Measurements from ENCODE around the gene SDK1.

The SDK1 gene

GRCh38 chr7:4078580-4078979 lies 777.5 kb downstream of the SDK1 start:
- Histone ChIP-seq H3K14ac (ENCODE audit: low read length) (no peak overlapping the region), H3K4me2 (ENCODE audit: insufficient read depth, low read length, poor library complexity, severe bottlenecking) (no peak overlapping the region), H2BK120ac (ENCODE audit: low read depth, low read length) (no peak overlapping the region), H2AK5ac (ENCODE audit: low read depth, low read length) (peak overlapping the region; percentile 13), H3K9me3 (replicated peaks in 1 of 2; ENCODE audit: control insufficient read depth in 2 of 2, insufficient read depth in 1 of 2, low read depth in 1 of 2, low read length in 2 of 2) (peaks cover 0 to 9% of the 10 kb centered on the region in 2 donors), H2BK12ac (ENCODE audit: low read length) (no peak overlapping the region), H4K8ac (ENCODE audit: low read depth, low read length) (no peak overlapping the region), H3K4ac (ENCODE audit: low read length) (no peak overlapping the region), H3K79me1 (ENCODE audit: low read depth, low read length) (no peaks in the 10 kb centered on the region), H3K23ac (ENCODE audit: low read depth, low read length, poor library complexity) (no peak overlapping the region), H3K27ac (replicated peaks; ENCODE audit: low read length) (no peak overlapping the region), H3K18ac (ENCODE audit: low read length) (no peak overlapping the region), H3K4me3 (ENCODE audit: low read length in 2 of 2) (no peak overlapping the region), H3K9ac (ENCODE audit: low read depth, low read length, poor library complexity) (no peak overlapping the region), H2BK15ac (ENCODE audit: low read length) (no peak overlapping the region), H2AFZ (ENCODE audit: low read length) (no peak overlapping the region), H3K4me1 (ENCODE audit: control insufficient read depth in 2 of 2, insufficient read depth in 1 of 2, low read depth in 1 of 2, low read length in 2 of 2) (no peaks in the 10 kb centered on the region), H3K36me3 (replicated peaks in 1 of 2; ENCODE audit: control insufficient read depth in 2 of 2, insufficient read depth in 2 of 2, low read length in 2 of 2) (peaks cover 0 to 6% of the 10 kb centered on the region in 2 donors), H2BK5ac (ENCODE audit: low read length) (no peak overlapping the region), H4K91ac (ENCODE audit: low read depth, low read length, poor library complexity) (no peak overlapping the region), H3K27me3 (ENCODE audit: control insufficient read depth in 3 of 3, insufficient read depth in 3 of 3, low read depth in 1 of 3, low read length in 3 of 3) (no peaks in the 10 kb centered on the region)
- no peak for DNase-seq (ENCODE audit: low spot score)
- no CpG with 5 or more reads among the region's 13 CpGs for WGBS, 2 donors (ENCODE audit: extremely low coverage in 2 of 2, insufficient read length in 2 of 2, insufficient replicate concordance in 1 of 2)

DNA sequence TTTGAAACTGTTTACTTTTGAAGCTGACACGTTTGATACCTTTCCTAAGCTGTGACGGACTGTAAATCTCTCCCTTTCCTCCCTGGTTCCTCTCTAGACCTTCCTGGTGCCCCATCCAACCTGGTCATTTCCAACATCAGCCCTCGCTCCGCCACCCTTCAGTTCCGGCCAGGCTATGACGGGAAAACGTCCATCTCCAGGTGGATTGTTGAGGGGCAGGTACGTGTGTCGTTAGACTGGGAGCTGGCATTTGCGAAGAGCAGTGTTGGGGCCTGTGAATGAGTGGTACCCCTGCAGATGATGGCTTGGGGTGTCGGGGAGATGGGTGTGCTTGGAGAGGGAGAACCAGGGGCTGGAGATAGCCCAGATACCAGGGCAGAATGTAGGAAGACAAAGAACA lies 778.3 kb downstream of the SDK1 start:
- H3K9ac ChIP-seq (ENCODE audit: low read depth, low read length, poor library complexity): no peak overlapping the region
- DNase-seq (ENCODE audit: low spot score): no peak
- H3K4ac ChIP-seq (ENCODE audit: low read length): no peak overlapping the region
- H3K9me3 ChIP-seq (replicated peaks in 1 of 2; ENCODE audit: control insufficient read depth in 2 of 2, insufficient read depth in 1 of 2, low read depth in 1 of 2, low read length in 2 of 2): peaks cover 0 to 9% of the 10 kb centered on the region in 2 donors
- no peak overlapping the region for H2BK5ac ChIP-seq (ENCODE audit: low read length)
- H3K23ac ChIP-seq (ENCODE audit: low read depth, low read length, poor library complexity): no peak overlapping the region
- no peaks in the 10 kb centered on the region for H3K79me1 ChIP-seq (ENCODE audit: low read depth, low read length)
- H2AFZ ChIP-seq (ENCODE audit: low read length): no peak overlapping the region
- H3K27ac ChIP-seq (replicated peaks; ENCODE audit: low read length): no peak overlapping the region
- H3K18ac ChIP-seq (ENCODE audit: low read length): no peak overlapping the region
- peaks cover 0 to 6% of the 10 kb centered on the region in 2 donors for H3K36me3 ChIP-seq (replicated peaks in 1 of 2; ENCODE audit: control insufficient read depth in 2 of 2, insufficient read depth in 2 of 2, low read length in 2 of 2)
- no peak overlapping the region for H3K14ac ChIP-seq (ENCODE audit: low read length)
- no peak overlapping the region for H3K4me2 ChIP-seq (ENCODE audit: insufficient read depth, low read length, poor library complexity, severe bottlenecking)
- no peaks in the 10 kb centered on the region for H3K4me1 ChIP-seq (ENCODE audit: control insufficient read depth in 2 of 2, insufficient read depth in 1 of 2, low read depth in 1 of 2, low read length in 2 of 2)
- no peak overlapping the region for H4K91ac ChIP-seq (ENCODE audit: low read depth, low read length, poor library complexity)
- no peak overlapping the region for H2BK120ac ChIP-seq (ENCODE audit: low read depth, low read length)
- no peaks in the 10 kb centered on the region for H3K27me3 ChIP-seq (ENCODE audit: control insufficient read depth in 3 of 3, insufficient read depth in 3 of 3, low read depth in 1 of 3, low read length in 3 of 3)
- H2AK5ac ChIP-seq (ENCODE audit: low read depth, low read length): no peak overlapping the region
- no peak overlapping the region for H4K8ac ChIP-seq (ENCODE audit: low read depth, low read length)
- no CpG with 5 or more reads among the region's 11 CpGs for WGBS, 2 donors (ENCODE audit: extremely low coverage in 2 of 2, insufficient read length in 2 of 2, insufficient replicate concordance in 1 of 2)
- H3K4me3 ChIP-seq (ENCODE audit: low read length in 2 of 2): peak overlapping the region in 1 of 2 donors; percentile 2
- H2BK15ac ChIP-seq (ENCODE audit: low read length): no peak overlapping the region
- no peak overlapping the region for H2BK12ac ChIP-seq (ENCODE audit: low read length)

DNA sequence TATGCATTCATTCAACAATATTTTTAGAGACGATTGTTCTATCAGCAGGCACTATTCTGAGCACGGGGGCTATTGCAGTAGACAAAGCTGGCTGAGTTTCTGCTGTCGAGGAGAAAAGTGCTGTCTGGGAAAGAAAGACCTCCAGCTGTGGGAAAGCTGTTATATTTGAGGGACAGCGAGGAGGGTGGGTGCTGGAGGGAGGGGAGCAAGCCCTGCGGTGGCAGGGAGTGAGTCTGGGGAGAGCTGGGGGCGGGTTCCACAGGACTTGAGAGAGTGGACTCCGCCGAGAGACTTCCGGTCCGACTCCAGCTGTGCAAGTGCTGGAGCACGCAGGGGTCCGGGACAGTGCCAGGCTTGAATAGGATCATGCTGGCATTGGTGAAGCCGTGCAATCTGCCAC lies 778.9 kb downstream of the SDK1 start:
- no peak overlapping the region for H3K9ac ChIP-seq (ENCODE audit: low read depth, low read length, poor library complexity)
- no peaks in the 10 kb centered on the region for H3K4me1 ChIP-seq (ENCODE audit: control insufficient read depth in 2 of 2, insufficient read depth in 1 of 2, low read depth in 1 of 2, low read length in 2 of 2)
- no peak overlapping the region for H3K23ac ChIP-seq (ENCODE audit: low read depth, low read length, poor library complexity)
- no peak overlapping the region for H3K4me3 ChIP-seq (ENCODE audit: low read length in 2 of 2)
- peaks cover 0 to 9% of the 10 kb centered on the region in 2 donors for H3K9me3 ChIP-seq (replicated peaks in 1 of 2; ENCODE audit: control insufficient read depth in 2 of 2, insufficient read depth in 1 of 2, low read depth in 1 of 2, low read length in 2 of 2)
- no peak overlapping the region for H2BK5ac ChIP-seq (ENCODE audit: low read length)
- H3K14ac ChIP-seq (ENCODE audit: low read length): no peak overlapping the region
- peaks cover 0 to 6% of the 10 kb centered on the region in 2 donors for H3K36me3 ChIP-seq (replicated peaks in 1 of 2; ENCODE audit: control insufficient read depth in 2 of 2, insufficient read depth in 2 of 2, low read length in 2 of 2)
- H3K27me3 ChIP-seq (ENCODE audit: control insufficient read depth in 3 of 3, insufficient read depth in 3 of 3, low read depth in 1 of 3, low read length in 3 of 3): no peaks in the 10 kb centered on the region
- no peaks in the 10 kb centered on the region for H3K79me1 ChIP-seq (ENCODE audit: low read depth, low read length)
- no peak overlapping the region for H3K4ac ChIP-seq (ENCODE audit: low read length)
- WGBS, 2 donors (ENCODE audit: extremely low coverage in 2 of 2, insufficient read length in 2 of 2, insufficient replicate concordance in 1 of 2): no CpG with 5 or more reads among the region's 13 CpGs
- H4K91ac ChIP-seq (ENCODE audit: low read depth, low read length, poor library complexity): no peak overlapping the region
- no peak overlapping the region for H2BK15ac ChIP-seq (ENCODE audit: low read length)
- DNase-seq (ENCODE audit: low spot score): no peak
- peak overlapping the region; percentile 67 for H3K18ac ChIP-seq (ENCODE audit: low read length)
- H4K8ac ChIP-seq (ENCODE audit: low read depth, low read length): no peak overlapping the region
- no peak overlapping the region for H3K4me2 ChIP-seq (ENCODE audit: insufficient read depth, low read length, poor library complexity, severe bottlenecking)
- no peak overlapping the region for H2AFZ ChIP-seq (ENCODE audit: low read length)
- no peak overlapping the region for H2AK5ac ChIP-seq (ENCODE audit: low read depth, low read length)
- H3K27ac ChIP-seq (replicated peaks; ENCODE audit: low read length): no peak overlapping the region
- no peak overlapping the region for H2BK120ac ChIP-seq (ENCODE audit: low read depth, low read length)
- no peak overlapping the region for H2BK12ac ChIP-seq (ENCODE audit: low read length)

DNA sequence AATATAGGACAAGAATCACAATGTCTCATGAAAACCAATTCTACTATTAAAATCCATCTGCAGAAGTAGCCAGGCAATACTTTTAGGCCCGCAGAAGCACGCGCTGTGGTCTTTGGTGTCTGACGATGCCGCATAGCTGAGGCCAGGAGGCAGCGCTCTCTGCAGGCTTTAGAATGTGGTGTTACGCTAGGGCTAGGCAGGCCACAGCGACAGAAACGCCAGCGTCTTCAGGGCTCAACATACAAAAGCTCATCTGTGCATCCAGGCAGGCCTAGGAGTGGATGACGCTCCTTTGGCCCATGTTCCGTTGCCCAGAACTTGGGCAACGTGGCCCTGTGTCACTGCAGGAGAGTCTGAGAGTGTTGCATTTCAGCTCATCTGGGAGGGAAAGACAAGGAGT lies 779.9 kb downstream of the SDK1 start:
- no CpG with 5 or more reads among the region's 13 CpGs for WGBS, 2 donors (ENCODE audit: extremely low coverage in 2 of 2, insufficient read length in 2 of 2, insufficient replicate concordance in 1 of 2)
- Histone ChIP-seq H2BK12ac (ENCODE audit: low read length) (no peak overlapping the region), H2AK5ac (ENCODE audit: low read depth, low read length) (no peak overlapping the region), H3K27me3 (ENCODE audit: control insufficient read depth in 3 of 3, insufficient read depth in 3 of 3, low read depth in 1 of 3, low read length in 3 of 3) (no peaks in the 10 kb centered on the region), H4K8ac (ENCODE audit: low read depth, low read length) (no peak overlapping the region), H2AFZ (ENCODE audit: low read length) (no peak overlapping the region), H3K4me1 (ENCODE audit: control insufficient read depth in 2 of 2, insufficient read depth in 1 of 2, low read depth in 1 of 2, low read length in 2 of 2) (no peaks in the 10 kb centered on the region), H3K18ac (ENCODE audit: low read length) (peak overlapping the region; percentile 2), H3K9ac (ENCODE audit: low read depth, low read length, poor library complexity) (no peak overlapping the region), H3K36me3 (replicated peaks in 1 of 2; ENCODE audit: control insufficient read depth in 2 of 2, insufficient read depth in 2 of 2, low read length in 2 of 2) (peaks cover 0 to 6% of the 10 kb centered on the region in 2 donors), H3K4me2 (ENCODE audit: insufficient read depth, low read length, poor library complexity, severe bottlenecking) (no peak overlapping the region), H2BK15ac (ENCODE audit: low read length) (no peak overlapping the region), H4K91ac (ENCODE audit: low read depth, low read length, poor library complexity) (no peak overlapping the region), H2BK5ac (ENCODE audit: low read length) (no peak overlapping the region), H3K14ac (ENCODE audit: low read length) (no peak overlapping the region), H3K27ac (replicated peaks; ENCODE audit: low read length) (no peak overlapping the region), H3K4ac (ENCODE audit: low read length) (no peak overlapping the region), H2BK120ac (ENCODE audit: low read depth, low read length) (no peak overlapping the region), H3K79me1 (ENCODE audit: low read depth, low read length) (peaks cover under 1% of the 10 kb centered on the region), H3K4me3 (ENCODE audit: low read length in 2 of 2) (peak overlapping the region in 1 of 2 donors; percentile 38), H3K23ac (ENCODE audit: low read depth, low read length, poor library complexity) (no peak overlapping the region), H3K9me3 (replicated peaks in 1 of 2; ENCODE audit: control insufficient read depth in 2 of 2, insufficient read depth in 1 of 2, low read depth in 1 of 2, low read length in 2 of 2) (peaks cover 0 to 9% of the 10 kb centered on the region in 2 donors)
- DNase-seq (ENCODE audit: low spot score): no peak
